GM21367 (cell line): ENCODE data around the gene SPAAR.
"Not testable (repeated sequence)": the region's sequence is repeated elsewhere in the genome, so short reads cannot be mapped to it uniquely, and the experiment has no call there.

ENCODE experiments used
- ATAC-seq: cut with Tn5 transposase; IDR thresholded peaks from one replicate; pipeline ENCODE4 v1.9.1; 2021; ENCODE audit not compliant: unreplicated experiment

The SPAAR gene

DNA sequence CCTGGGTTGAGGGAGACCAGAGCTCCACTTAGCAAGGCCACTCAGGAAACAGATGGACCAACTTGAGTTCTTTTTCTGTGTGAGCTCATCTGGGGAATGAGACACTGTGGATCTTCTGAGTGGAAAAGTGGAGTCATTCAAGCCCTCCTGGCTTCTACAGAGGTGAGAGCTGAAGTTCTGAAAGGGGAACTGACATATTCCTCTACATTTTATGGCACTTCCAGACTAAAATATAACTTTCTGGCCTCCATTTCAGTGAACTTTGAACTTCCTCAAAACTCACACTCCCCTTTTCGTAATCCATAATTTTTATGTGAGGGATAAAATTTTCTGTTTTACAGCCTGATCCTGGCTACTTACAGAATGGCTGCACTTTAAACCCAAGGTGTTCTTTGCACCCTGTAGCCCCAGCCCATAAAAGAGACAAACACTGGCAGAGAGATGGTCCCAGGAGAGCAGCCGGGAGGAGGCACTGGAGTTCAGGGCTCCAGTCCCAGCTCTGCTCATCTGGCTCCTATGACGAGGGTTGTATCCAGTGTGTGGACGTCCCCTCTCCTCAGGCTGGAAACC is 10.8 kb downstream of the SPAAR start:
- ATAC-seq, result no peak

DNA sequence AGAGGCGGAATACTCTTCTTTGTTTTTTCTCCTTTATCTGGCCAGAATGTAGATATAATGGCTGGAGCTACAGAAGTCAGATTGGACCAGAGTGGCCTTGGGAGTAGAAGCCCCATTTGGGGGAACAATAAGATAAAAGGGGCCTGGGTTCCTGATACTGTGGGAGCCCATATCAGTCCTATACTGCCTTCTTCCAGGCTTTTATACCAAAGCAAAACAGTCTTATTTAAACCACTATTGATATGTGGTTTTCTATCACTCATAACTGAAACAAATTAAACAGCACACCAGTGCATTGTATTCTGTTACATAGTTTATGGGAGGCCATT is 14.3 kb downstream of the SPAAR start:
- ATAC-seq, result no peak

DNA sequence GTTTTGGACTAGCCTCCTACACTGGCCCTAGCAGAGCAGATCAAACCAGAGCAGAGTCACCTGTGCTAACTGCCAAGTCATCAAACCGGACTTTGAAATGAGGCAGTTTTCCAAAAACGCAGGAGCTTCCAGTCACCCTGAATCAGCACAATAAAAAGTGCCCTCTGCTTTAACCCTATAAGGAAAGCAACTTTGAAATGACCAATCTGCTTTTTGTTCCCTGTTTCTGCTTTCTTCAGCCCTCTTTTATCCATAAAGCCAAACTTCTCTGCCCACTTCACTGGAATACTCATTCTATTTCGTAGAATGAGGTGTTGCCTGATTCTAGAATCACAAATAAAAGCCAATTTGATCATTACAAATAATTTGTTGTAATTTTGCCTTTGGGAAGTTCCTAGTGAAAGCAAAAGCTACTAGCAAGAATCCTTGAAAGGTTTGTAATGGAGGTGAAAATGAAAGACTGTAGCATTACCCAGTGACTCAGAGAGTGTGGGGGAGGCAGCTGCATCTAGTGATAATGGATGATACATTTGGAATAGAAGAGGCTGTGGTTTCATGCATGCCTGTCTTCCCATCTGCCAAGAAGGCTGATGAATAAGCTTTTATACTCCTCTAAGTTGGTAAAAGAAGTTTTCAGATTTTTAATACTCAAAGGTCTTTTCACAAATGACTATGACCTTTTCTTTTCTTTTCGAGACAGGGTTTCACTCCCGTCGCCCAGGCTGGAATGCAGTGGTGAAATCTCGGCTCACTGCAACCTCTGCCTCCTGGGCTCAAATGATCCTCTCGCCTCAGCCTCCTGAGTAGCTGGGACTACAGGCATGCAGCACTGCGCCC is 14.9 kb downstream of the SPAAR start:
- ATAC-seq, result no peak

DNA sequence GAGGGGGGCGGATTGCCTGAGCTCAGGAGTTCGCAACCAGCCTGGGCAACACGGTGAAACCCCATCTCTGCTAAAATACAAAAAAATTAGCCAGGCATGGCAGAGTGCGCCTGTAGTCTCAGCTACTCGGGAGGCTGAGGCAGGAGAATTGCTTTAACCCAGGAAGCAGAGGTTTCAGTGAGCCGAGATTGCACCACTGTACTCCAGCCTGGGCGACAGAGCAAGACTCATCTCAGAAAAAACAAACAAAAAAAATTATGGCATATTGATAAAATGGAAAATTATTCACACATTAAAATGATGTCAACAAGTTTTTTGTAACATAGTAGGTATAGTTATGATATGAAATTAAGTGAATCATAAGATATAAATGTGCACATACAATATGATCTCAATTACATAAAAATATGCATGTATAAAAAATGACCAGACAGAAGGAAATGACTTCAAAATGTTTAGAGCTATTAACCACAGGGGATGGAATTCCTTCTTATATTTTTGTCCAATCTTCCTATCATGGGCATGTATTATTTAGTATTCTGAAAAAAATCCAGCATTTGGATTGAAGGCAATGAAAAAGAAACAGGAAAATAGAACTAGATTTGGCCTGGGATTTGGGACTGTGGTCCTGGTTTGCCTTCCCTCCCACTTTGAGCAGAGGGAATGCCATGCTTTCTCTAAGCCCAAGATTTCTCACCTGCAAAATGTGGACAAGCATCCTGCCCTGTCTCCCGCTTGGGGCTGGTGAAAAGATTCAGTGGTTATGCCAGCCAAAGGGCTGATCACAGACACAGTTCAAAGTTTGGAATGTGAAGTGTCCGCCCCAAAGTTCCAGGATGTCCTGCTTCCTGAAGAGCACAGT is 19.5 kb downstream of the SPAAR start:
- no peak for ATAC-seq

DNA sequence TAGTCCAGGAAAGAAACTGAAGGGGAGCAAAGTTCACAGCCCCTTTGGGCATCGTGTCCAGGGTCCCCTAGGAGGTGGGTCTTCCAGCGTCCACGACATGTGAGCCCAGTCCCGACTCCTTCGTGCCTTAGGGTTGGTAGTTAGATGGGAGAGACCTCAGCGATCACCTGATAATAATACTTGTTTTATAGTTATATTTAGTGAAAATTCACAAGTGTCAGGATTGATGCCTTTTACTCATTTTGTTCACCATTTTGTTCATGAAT is 20.1 kb downstream of the SPAAR start:
- ATAC-seq, result no peak

DNA sequence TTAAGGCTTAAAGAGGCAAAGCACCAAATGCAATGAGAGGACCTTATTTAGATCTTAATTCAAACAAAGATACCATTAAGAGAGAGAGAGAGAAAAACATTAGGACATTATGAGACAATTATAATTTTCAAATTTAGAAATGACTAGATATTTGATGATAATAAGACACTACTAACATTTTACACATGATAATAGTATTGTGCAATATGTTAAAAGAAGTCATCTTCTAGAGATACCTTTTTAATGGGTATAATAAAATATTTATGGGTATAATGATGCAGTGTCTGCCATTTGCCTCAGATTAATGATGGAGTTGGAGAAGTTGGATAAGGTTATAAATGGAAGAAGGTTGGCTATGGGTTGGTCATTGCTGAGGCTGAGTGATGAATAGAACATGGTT is 21.2 kb downstream of the SPAAR start:
- no peak for ATAC-seq

DNA sequence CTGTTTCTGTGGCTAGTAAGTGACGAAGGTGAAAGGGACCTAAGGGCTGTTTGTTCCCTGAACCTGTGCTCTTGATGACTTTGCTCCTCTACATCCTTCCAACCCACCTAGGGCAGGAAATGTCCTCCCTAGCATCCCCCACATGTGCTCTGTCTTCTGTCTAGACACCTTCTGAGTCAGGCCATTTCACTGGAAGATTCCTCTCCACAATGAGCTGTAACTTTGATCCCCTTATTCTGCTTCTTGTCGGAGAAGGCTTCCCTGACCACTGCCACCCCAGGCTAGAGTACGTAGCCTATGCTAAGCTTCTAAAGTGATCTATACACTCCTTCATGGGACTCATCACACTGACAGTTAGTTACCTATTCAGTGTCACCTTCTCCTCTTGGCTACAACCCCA is 21.7 kb downstream of the SPAAR start:
- ATAC-seq, result no peak

DNA sequence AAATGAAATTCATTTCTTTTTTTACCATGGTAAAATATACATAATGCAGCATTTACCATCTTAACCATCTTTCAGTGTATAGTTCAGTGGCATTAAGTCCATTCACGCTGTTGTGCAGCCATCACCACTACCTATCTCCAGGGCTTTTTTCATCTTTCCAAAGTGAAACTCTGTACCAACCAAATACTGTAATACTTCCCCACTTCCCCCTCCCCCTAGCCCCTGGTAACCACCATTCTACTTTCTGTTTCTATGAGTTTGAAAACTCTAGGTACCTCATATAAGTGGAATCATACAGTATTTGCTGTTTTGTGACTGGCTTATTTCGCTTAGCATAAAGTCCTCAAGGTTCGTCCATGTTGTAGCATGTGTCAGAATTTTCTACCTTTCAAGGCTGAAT is 23.4 kb downstream of the SPAAR start:
- no peak for ATAC-seq

DNA sequence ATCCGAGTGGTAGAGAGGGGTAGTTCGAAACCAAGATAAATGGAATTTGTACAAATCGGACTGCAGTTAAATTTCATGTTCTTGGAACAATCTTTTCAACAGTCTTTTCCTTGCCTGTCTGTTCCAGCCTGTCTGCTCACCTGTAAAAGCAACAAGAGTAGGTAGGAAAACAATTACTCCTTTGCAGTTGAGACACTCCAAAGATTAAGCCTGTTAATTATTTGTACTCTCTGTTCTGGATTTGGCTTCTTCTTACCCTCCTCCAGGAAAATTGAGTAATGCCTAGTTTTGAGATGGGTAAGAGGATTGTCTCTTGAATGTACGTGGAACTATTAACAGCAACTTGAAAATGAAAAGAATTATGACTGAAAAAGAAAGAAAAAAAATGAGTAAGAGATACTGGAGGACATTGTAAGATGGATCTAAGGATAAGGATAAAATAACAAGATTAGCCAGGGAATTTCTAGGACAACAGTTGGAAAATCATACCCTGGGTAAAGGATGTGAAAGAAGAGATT is 24.3 kb downstream of the SPAAR start:
- no peak for ATAC-seq

DNA sequence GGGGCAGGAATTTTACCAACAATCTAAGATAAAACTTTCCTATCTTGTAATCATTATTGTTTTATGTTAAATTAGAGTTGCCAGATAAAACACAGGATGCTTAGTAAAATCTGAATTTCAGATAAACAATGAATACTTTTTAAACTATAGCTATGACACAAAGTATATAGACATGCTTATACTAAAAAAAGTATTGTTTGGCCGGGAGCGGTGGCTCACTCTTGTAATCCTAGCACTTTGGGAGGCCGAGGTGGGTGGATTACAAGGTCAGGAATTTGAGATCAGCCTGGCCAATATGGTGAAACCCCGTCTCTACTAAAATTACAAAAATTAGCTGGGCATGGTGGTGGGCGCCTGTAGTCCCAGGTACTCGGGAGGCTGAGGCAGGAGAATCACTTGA is 24.8 kb downstream of the SPAAR start:
- ATAC-seq, result not testable (repeated sequence)

DNA sequence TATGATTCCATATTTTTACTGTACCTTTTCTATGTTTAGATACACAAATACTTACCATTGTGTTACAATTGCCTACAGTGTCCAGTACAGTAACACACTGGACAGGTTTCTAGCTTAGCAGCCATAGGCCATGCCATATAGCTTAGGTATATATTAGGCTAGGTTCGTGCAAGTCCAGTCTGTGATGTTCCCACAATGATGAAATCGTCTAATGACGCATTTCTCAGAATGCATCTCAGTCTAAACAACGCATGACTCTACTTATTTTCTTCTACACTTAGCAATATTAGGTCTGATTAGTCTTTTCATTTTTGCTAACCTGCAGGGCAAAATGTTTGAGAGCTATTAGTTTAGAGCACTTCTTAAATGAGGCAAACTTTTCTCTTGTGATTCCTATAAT is 26.0 kb downstream of the SPAAR start:
- no peak for ATAC-seq

DNA sequence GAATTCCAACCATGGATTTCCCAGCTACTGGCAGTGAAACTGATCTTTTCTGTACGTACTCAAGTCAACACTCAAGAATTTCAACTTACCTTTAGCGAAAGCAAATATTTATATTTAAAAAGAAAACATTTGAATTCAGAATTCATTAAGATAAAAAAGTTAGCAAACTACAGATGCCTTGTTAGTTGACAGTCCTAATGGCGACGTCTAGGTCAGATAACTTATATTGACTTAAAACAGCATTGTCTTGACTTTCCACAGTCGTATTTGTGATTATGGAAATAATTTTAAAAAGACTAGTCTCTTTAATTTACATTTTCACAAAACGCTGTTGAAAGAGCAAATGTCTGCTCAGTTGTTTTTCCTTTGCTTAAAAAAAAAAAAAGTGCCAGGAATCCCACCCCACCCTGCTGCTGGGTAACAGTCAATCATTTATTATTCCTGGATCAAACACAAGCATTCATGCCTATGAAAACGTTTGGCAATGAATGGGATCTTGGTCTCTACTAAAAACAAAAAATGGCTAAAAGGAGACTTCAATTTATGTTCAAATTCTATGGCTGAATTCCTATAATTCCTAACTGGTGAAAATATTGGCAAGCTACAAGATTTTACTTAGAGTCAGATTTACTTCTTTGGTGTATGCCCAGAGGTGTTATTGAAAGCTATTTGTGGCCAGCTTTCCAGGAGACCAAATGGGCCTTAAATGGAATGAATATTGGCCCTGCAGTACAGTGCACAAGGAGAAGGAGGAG is 26.6 kb downstream of the SPAAR start:
- no peak for ATAC-seq

DNA sequence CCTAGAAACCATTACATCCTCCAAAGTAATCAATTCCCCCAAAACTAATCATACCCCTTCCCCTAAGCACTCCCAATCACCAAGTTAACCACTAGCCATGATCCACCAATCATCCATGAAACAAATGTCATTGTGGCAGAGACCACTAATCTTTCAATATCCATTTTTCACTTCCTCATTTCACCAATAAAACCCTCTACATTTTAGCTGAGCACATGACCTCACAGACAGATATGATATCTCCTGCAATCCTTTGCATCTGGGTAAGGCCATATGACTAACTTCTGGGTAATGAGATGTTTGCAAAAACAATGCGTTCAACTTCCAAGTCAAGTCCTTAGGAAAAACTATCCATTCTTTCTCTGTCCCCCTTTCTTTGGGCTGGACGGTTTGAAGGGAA is 27.9 kb downstream of the SPAAR start:
- no peak for ATAC-seq

DNA sequence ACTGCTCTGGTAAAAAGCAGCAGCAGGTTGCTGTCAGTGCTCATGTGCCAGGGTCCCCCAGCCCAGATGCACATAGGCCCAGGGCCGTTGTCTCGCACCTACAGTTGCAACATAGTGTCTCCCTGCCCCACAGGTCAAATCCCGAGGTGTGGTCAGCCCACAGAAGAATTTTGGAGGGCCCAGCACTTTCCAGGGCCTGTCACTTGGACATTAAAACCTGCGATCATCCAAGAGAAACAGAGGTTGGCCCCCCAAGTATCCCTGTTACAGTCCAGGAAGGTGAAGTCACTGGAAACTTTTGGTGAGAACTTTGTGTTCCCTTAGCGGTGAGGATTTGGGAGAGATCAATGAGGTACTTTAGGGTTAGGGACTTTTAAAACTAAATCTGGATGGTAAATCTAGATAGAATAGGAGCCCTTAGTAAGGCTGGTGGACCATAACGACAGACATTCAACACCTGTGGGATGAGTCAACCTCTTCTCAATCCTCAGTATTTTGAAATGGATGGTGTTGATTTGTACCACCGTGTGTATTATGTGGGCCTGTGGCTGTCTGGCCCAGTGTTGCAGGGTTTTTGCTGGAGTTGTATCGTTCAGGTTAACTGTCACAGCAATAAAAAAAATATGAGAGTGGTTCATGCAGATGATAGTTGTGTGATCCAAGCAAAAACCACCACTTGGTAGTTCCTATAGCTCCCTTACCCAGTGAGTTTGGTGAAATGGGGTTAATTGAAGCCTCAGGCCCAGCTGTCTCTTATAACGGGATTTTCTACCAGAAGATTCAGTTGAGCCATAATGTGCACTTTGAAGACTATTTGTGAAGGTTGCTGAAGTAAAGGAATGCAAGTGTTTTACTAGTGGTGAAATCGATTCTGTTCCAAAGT is 29.4 kb downstream of the SPAAR start:
- ATAC-seq, result no peak

DNA sequence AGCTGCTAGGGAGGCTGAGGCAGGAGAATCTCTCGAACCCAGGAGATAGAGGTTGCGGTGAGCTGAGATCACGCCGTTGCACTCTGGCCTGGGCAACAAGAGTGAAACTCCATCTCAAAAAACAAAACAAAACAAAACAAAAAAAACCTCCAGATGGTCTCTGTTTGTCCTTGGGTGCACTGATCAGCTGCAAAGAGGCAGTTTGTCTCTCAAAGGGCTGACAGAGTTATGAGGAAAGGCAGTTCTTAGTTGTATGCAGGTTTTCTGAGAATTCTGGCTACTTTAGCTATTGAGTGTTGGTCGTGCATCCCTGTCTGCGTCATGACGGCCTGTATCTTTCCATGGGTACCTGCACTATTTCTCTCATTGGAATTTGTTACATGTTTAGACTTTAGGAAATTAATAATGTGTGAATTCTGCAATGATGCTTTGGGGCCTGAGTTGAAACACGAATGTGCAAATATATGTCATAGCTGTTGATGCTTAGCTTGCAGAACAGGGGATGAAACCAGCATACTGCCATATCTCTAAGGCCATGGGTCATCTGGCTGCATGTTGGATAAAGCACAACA is 30.5 kb downstream of the SPAAR start:
- ATAC-seq, result no peak

DNA sequence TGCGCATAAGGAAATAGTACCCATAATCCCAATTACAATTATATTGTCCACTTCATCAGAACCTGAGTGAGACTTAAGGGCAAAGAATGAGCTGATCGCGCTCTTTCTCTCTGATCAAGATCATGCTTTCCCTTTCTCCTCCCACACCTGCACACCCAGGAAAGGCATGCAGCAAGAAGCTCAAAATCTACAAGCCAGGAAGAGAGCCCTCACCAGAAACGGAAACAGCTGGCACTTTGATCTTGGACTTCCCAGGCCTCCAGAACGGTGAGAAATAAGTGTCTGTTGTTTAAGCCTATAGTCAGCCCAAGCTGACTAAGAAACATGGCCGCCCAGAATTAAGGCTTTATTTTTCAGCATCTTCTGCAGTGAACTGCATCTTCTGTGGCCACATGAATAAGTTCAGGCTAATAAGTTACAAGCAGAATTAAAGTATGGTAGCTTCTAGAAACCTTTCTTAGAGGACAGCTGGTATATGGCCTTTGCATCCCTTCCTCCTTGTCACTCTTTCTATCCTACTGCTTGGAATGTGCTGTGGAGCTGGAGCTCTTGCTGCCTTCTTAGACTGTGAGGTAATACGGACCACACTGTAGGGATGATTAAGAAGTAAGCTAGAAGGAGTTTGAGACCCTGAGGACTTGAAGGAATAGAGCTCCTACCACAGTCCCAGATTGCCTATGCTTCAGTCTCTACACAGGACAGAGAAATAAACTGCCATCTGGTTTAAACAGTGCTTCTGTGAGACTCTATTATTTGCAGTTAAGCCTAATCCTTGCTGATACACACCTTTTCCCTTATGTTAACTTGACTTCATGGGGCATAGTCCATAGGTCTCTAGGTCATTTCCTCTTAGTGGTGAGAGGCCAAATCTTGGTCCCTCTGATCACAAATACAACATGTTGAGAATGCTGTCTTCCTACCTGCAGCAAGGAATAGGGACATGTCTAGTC is 31.4 kb downstream of the SPAAR start:
- ATAC-seq, result no peak

DNA sequence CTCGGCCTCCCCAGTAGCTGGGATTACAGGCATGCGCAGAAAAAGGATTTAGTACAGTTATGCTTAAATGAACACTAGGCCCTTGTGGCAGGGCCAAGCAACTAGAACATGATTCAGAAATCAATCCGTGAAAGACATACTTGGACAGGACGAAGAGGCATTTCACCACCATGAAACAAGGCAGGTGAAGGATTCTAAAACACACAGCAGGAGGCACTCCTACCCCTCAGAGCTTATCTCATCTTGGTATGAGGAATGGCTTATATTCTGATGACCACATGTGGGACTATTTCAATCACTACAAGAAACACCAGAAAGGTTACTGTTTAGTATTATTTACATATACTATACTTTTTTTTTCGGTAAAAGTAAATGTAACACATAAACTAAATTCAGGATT is 33.0 kb downstream of the SPAAR start:
- no peak for ATAC-seq

DNA sequence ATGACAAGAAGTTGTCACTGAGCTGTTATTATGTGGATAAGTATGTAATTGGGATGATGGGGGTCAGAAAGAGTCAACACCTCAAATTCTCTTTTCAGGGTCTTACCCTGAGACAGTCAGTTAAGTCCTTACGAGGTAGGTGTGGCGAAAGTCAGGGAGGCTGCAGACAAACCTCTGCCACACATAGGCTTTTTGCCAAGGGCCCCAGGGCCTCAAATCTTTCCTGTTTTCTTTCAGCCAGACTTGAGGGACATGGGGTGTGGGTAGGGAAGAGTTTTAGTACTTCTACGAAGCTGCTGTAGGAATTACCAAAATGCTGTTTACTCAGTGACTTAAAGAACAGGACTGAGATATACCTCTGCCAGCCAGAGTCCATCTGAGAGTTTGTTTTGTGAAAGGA is 34.9 kb downstream of the SPAAR start:
- no peak for ATAC-seq

DNA sequence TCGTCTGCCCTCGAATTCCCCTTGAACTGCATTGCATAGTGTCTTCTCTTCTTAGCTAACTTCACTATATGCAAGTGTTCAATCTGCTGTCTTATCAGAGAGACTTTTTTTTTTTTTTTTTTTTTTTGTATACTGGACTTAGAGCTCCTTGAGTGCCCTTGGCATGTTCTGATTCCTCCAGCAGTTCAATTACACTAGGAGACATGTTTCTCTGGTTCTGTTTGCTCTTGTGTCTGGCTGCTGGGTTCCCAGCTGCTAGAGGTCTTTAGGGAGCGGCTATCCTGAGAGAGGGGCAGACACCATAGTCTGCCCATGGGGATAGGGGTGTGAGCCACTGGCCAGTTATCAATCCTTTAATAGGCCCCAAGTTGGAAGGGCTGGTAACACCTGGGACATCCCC is 35.6 kb downstream of the SPAAR start:
- ATAC-seq, result no peak
